ENCODE results near the gene DYRK1B. TPM values are rescaled to one million over a fixed set of nuclear protein-coding genes. Genes with fewer than 3 reads are reported as not detected.
A peak's percentile ranks its signal among the peaks of the same experiment; 100 is the strongest.

The DYRK1B gene
- total RNA-seq, 2 experiments from 2014 or later, result 5.4 to 7.0 TPM

GRCh38 chr19:39802958-39803357 lies 31.0 kb downstream of the DYRK1B start:
- H3K27ac Mint-ChIP-seq, result no peak overlapping the region
- intact Hi-C loops (cut with micrococcal nuclease), result no loop called here
- ChIA-PET CTCF (interaction anchor here (0.8 to 4.5 kb wide), 4 partner anchors 9 to 36 kb away, joined by 3 to 35 read pairs (median 3); no protein-coding TSS in a partner anchor), POLR2A (interaction anchor here (0.6 to 1.1 kb wide), 3 partner anchors 10 to 48 kb away, joined by 3 read pairs; no protein-coding TSS in a partner anchor)
- H3K9me3 Mint-ChIP-seq, result no peaks in the 10 kb centered on the region
- no peaks in the 10 kb centered on the region for H3K36me3 Mint-ChIP-seq (ENCODE audit: low read depth)
- H3K4me3 Mint-ChIP-seq, result no peak overlapping the region
- ATAC-seq, result no peak
- H3K27me3 Mint-ChIP-seq, result peaks cover 7% of the 10 kb centered on the region
- no peak for TF ChIP-seq CTCF (IDR thresholded peaks at IDR 0.05)
- no peaks in the 10 kb centered on the region for H3K4me1 Mint-ChIP-seq (ENCODE audit: low read depth)
- no peak for DNase-seq

GRCh38 chr19:39797083-39797482 lies 36.9 kb downstream of the DYRK1B start:
- intact Hi-C loops (cut with micrococcal nuclease), result no loop called here
- Mint-ChIP-seq H3K27ac (no peak overlapping the region), H3K9me3 (no peaks in the 10 kb centered on the region), H3K4me3 (no peak overlapping the region), H3K4me1 (ENCODE audit: low read depth) (peaks cover 4% of the 10 kb centered on the region), H3K27me3 (peaks cover 4% of the 10 kb centered on the region), H3K36me3 (ENCODE audit: low read depth) (no peaks in the 10 kb centered on the region)
- POLR2A ChIA-PET, result interaction anchor here (1.0 kb wide), 1 partner anchor 26 kb away, joined by 3 read pairs; no protein-coding TSS in a partner anchor
- DNase-seq (no peak), ATAC-seq (no peak)
- CTCF ChIA-PET, result interaction anchor here (0.7 to 1.4 kb wide), 4 partner anchors 11 to 342 kb away, joined by 3 read pairs; no protein-coding TSS in a partner anchor
- no peak for TF ChIP-seq CTCF (IDR thresholded peaks at IDR 0.05)

GRCh38 chr19:39796000-39796498 lies 37.9 kb downstream of the DYRK1B start:
- Mint-ChIP-seq H3K9me3 (no peaks in the 10 kb centered on the region), H3K27ac (no peak overlapping the region), H3K4me3 (no peak overlapping the region), H3K27me3 (peaks cover 4% of the 10 kb centered on the region), H3K36me3 (ENCODE audit: low read depth) (no peaks in the 10 kb centered on the region), H3K4me1 (ENCODE audit: low read depth) (peaks cover 4% of the 10 kb centered on the region)
- intact Hi-C loops (cut with micrococcal nuclease), result no loop called here
- TF ChIP-seq CTCF (IDR thresholded peaks at IDR 0.05), result no peak
- ChIA-PET POLR2A (interaction anchor here (2.1 kb wide), 1 partner anchor 49 kb away, joined by 5 read pairs; no protein-coding TSS in a partner anchor), CTCF (interaction anchor here (0.7 to 2.8 kb wide), 10 partner anchors 10 to 343 kb away, joined by 3 to 13 read pairs (median 3); no protein-coding TSS in a partner anchor)
- no peak for DNase-seq
- ATAC-seq, result no peak

- DNase-seq, result peak; percentile 21
Measured at GRCh38 chr19:39795001-39795400, 39.0 kb downstream of the DYRK1B start.

More at GRCh38 chr19:39795001-39795400, 39.0 kb downstream of the DYRK1B start:
- Mint-ChIP-seq H3K4me3 (no peak overlapping the region), H3K36me3 (ENCODE audit: low read depth) (no peaks in the 10 kb centered on the region), H3K9me3 (no peaks in the 10 kb centered on the region), H3K4me1 (ENCODE audit: low read depth) (peaks cover 4% of the 10 kb centered on the region), H3K27me3 (peaks cover 4% of the 10 kb centered on the region), H3K27ac (no peak overlapping the region)
- intact Hi-C loops (cut with micrococcal nuclease), result no loop called here
- no peak for ATAC-seq
- CTCF ChIA-PET, result interaction anchor here (1.0 to 2.8 kb wide), 6 partner anchors 20 to 49 kb away, joined by 3 to 13 read pairs (median 4); no protein-coding TSS in a partner anchor
- POLR2A ChIA-PET, result interaction anchor here (2.1 kb wide), 1 partner anchor 50 kb away, joined by 5 read pairs; no protein-coding TSS in a partner anchor
- no peak for TF ChIP-seq CTCF (IDR thresholded peaks at IDR 0.05)
